LNCAP (cell line): ENCODE data around the gene GPR78.

Experiments used
- TF ChIP-seq, protein P1 (sequence below): fragments of 450-650 bp; IDR thresholded peaks from 2 replicates; pipeline ENCODE4 v1.5.1; 2017; ENCODE audit warnings: mild to moderate bottlenecking

GPR78 gene

DNA sequence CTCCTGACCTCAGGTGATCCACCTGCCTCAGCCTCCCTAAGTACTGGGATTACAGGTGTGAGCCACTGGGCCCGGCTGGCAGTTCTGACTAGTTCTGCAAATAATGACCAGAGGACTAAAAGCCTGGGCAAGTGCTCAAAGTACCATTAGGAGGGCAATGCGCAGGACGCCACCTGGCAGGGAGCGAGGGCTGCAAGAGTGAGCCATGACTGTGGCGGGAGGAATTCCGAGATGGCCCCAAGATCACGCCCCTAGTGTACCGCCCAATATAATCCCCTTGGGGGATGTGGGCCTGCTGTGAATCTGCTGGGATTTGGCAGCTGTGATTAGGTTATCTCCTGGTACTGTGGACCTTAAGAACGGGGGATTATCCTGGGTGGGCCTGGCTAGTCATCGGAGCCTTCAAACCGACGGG, 26.2 kb upstream of the GPR78 start:
- TF ChIP-seq, protein P1, sequence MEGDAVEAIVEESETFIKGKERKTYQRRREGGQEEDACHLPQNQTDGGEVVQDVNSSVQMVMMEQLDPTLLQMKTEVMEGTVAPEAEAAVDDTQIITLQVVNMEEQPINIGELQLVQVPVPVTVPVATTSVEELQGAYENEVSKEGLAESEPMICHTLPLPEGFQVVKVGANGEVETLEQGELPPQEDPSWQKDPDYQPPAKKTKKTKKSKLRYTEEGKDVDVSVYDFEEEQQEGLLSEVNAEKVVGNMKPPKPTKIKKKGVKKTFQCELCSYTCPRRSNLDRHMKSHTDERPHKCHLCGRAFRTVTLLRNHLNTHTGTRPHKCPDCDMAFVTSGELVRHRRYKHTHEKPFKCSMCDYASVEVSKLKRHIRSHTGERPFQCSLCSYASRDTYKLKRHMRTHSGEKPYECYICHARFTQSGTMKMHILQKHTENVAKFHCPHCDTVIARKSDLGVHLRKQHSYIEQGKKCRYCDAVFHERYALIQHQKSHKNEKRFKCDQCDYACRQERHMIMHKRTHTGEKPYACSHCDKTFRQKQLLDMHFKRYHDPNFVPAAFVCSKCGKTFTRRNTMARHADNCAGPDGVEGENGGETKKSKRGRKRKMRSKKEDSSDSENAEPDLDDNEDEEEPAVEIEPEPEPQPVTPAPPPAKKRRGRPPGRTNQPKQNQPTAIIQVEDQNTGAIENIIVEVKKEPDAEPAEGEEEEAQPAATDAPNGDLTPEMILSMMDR, result no peak

DNA sequence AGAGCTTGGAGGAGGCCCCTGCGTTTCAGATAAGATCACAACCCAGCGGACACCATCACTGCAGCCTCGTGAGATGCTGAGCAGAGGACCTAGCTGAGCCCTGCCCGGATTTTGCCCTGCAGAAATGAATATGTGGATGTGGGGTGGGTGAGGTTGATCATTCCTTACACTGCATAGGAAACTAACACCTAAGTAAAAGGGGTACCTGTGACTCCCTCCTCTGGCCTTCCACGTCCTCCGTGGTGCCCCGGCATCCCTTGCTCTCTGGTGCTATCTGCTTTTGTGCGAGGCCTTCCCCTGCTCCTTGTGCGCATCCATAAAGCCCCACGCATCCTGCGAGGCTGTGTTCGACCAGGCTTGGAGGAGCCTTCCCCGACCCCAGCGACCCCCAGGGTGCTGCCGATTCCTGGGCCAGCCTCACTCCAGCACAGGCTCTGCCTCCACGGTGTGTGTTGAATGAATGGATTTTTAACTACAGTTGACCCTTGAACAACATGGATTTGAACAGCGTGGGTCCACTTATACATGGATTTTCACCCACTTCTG, 25.6 kb upstream of the GPR78 start:
- TF ChIP-seq, protein P1, result no peak

DNA sequence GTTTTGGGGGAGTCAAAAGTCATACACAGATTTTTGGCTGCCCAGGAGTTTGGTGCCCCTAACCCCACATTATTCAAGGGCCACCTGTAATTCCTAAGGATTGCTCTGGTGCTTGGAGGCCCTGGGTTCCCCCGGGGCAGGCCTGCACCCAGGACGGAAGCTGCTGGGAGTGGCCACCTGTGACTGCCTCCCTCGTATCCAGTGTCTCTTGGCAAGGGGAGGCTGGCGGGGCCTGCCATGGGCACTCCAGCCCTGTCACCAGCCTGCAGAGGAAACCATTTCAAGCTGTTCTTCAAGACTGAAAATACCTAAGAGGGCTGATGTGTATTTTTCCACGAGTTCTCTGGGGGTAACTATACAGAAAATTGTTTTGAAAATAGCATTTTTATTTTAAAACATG, 24.5 kb upstream of the GPR78 start:
- TF ChIP-seq, protein P1, result no peak

DNA sequence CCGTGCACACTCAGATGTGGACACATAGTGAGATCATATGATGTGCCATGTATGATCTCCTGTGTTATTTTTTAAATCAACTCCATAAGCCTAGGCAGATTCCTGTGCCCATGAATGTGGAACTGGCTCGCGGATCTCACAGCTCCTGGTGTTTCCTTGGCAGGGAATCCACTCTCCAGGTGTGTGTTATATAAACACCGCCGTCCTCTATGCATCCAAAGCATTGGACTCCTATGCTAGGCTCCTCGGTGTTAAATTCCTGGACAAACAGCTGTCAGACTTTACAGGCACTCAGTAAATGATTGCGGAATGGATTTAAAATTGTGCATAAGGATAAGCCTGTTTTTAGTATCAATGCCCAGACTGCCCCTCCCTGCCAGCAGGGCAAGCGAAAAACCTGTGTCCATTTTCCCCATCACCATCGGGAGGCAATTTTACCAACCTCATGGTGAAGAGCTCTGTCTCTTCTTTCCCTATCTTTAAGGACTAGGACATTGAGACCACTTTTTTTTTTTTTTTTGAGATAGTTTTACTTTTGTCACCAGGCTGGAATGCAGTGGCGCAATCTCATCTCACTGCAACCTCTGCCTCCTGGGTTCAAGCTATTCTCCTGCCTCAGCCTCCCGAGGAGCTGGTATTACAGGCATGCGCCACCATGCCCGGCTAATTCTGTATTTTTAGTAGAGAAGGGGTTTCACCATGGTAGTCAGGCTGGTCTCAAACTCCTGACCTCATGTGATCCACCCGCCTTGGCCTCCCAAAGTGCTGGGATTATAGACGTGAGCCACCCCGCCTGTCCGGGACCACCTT, 23.6 kb upstream of the GPR78 start:
- TF ChIP-seq, protein P1, result no peak

DNA sequence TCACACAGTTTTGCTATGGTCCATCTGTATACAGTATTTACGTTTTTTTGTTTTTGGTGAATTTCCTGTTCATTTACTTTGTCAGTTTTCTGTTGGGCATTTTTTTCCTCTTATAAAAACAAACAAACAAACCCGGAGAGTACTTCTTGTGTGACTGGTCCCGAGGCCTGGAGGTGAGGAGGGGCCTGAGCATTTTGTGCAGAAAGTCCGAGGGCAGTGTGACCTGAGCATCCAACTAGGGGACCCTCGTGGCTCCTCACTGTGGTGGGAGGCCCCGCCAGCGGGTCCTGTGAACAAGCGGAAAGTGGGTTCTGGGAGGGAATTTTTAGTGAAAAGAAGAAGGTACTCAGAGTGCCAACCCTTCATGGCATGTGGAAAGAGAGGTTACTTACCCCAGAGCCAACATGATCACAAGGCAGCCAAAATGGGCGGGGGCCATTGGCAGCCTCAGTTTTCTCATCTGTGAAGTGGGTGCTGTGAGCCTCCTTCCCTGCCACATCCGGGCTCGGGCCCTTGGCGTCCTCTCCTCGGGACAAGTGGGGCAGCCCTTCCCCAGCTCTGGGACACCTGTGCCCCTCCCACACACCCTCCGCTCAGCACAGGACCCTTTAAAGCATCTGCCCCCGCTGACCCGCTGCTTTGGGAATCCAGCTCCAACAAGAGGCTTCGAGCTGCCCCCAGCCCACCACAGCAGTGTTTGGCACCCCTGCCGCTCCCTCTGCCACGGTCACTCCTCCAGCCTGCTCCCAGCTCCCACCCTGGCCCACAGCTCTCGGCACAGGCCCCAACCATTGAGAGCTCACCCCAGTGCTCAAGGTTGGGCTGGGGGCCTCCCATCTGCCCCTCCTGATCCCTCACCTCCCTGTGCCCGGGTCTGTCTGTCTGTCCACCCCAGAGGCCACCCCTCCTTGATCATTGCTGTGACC, 22.8 kb upstream of the GPR78 start:
- TF ChIP-seq, protein P1, result no peak

DNA sequence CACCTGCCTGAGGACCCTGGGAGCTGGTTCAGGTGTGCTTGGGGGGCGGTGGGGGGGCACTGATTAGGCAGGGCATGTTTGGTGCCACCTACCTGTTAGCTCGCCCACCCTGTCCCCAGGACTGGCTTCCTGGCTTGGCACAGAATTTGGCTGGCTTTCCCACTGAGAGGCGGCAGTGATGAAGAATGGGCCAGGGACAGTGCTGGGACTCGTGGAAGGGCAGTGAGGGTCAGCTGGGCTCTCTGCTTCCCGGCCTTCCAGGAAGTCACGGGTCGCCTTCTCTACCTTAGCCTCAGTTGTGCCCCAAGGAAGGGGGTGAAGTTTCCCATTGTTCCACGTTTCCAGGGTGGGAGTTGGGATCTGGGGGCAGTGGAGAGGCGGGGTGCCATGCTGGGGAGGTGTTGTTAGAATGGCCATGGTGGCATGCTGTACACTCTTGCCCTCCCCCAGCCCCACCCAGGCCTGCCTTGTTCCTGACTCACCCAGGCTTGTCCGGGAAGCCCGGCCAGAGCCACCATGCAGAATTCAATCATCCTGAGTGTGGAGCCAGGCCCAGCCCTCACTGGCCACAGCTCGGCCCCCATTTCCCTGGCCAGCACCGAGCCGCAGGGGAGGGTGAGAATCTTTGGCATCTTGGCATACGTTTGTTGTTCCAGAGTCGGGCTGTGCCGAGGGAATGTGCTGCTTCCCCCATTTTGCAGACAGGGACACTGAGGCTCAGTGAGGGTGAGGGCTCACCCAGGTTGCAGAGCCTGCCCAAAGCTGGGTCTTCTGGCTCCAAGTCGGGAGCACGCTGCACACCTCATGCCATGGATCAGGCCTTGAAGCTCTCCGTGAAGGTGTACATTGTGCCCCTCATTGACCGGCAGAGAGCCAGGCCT, 21.9 kb upstream of the GPR78 start:
- TF ChIP-seq, protein P1, result no peak

DNA sequence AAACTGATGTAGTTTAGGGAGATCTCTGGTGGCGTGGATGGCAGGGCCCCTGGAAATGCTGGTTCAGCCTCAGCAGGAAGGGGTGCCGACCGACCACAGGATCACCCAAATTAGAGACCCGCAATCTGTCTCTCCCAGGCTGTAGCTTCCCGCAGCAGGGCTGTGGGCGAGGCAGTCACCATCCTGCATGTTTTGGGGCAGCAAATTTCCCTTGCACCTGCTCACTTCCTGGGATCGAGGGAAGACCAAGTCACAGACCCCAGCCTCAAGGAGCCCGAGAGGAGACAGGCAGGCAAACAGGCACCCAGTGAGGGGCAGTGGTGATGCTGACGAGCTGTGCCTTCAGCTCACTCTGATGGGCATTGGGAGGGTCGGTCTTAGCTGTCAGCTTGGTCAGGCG, 21.2 kb upstream of the GPR78 start:
- TF ChIP-seq, protein P1, result no peak
